ENCODE measurements around the gene RPS6KB1.
"Not testable (repeated sequence)": the region's sequence is repeated elsewhere in the genome, so short reads cannot be mapped to it uniquely, and the experiment has no call there.

Gene RPS6KB1

GRCh38 chr17:59892924-59893675 is at the start of gene RPS6KB1, which contains the start of gene TUBD1:
RPS6KB1 (plus strand) TSS chr17:59893121; CDS start chr17:59893185, 64 bp downstream.
TUBD1 (minus strand) TSS chr17:59892943; CDS start chr17:59891002, 1,941 bp downstream.
- DNase-seq (ENCODE audit: low spot score) = peak; percentile 100

DNA sequence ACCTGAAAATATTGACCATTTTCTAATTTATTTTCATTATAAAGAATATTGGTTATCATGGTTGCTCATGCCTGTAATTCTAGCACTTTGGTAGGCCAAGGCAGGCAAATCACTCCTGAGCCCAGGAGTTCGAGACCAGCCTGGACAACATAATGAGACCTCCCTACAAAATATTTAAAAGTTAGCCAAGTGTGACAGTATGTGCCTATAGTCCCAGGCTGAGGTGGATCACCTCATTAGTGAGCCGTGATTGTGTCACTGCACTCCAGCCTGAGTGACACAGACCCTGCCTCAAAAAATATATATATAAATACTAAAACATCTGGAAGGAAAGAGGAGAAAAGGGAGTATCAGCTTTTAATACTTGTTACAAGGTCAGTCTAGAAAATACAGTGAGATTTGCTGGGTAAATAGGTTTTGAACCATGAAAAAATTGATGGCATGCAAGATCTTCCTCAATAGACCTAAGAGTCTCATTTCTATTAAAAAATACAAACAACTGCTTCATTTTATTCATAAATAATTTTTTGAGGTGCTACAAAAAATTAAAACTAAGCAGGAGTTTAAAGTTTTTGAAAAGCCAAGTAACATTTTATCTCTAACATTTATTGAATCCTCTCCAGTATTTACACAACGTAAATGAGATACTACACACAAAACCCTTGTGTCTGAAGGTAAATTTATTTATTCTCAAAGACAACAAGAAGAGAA is 47.9 kb upstream of the RPS6KB1 start:
- no peak for DNase-seq (ENCODE audit: low spot score)

- DNase-seq (ENCODE audit: low spot score) = no peak
These were observed 47.1 kb upstream of the RPS6KB1 start for GRCh38 chr17:59845595-59846393.

- no peak for DNase-seq (ENCODE audit: low spot score)
These were observed 46.3 kb upstream of the RPS6KB1 start for GRCh38 chr17:59846394-59847165.

GRCh38 chr17:59848385-59848668 is 44.6 kb upstream of the RPS6KB1 start:
- no peak for DNase-seq (ENCODE audit: low spot score)

- DNase-seq (ENCODE audit: low spot score) = no peak
These were observed 44.1 kb upstream of the RPS6KB1 start for GRCh38 chr17:59848778-59849177.

DNA sequence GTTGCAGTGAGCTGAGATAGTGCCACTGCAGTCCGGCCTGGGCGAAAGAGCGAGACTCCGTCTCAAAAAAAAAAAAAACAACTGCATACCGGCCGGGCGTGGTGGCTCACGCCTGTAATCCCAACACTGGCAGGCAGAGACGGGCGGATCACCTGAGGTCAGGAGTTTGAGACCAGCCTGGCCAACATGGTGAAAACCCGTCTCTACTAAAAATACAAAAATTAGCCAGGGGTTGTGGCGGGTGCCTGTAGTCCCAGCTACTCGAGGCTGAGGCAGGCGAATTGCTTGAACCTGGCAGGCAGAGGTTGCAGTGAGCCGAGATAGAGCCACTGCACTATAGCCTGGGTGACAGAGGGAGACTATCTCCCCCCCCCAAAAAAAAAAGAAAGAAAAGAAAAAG is 42.6 kb upstream of the RPS6KB1 start:
- DNase-seq (ENCODE audit: low spot score) = not testable (repeated sequence)

DNA sequence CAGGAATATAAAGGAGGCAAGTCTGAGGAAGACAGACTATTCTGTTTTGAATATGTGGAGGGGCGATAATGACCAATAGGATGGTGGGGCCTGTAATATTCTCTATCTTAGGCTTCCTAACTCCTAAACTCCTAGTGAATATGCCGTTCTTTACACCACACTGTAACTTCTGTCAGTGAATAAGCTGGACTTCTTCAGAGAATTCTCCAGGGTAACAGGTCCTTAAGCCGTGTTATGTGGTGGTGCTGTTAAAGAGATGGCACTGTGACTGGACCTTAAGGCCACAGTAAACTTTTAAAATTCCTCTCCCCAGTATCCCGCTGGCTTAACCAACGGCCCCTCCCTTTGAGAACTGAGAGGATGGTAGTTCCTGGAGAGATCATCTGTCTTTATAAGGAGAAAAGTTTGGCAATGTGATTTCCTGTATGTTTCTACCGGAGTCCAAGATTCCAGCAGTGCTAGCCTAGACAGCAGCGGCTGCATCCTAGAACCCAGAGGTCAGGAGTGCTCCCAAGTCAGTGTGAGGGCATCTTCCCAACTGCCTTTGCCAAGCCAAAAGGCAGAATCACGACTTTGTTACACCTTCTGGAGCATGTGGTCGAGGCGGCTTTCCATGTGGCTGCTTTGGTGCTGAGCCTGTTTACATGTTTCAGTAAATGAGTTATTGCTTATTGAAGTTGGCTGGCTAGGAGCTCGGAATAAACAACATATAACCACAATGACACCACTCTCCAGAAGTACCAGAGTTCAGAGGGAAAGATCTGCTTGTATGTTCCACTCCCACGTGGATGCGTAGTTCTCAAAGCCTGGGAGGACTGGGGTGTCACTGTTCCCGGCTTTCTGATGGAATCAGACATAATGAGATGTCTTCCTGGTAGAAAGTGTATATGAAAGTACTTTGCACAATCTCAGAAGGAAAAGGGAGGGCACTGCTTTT is 41.2 kb upstream of the RPS6KB1 start:
- no peak for DNase-seq (ENCODE audit: low spot score)

- not testable (repeated sequence) for DNase-seq (ENCODE audit: low spot score)
These were observed 40.1 kb upstream of the RPS6KB1 start for GRCh38 chr17:59852847-59853167.

GRCh38 chr17:59853168-59853918 is 39.6 kb upstream of the RPS6KB1 start:
- no peak for DNase-seq (ENCODE audit: low spot score)

GRCh38 chr17:59853919-59854729 is 38.8 kb upstream of the RPS6KB1 start:
- not testable (repeated sequence) for DNase-seq (ENCODE audit: low spot score)

- DNase-seq (ENCODE audit: low spot score) = no peak
These were observed 35.8 kb upstream of the RPS6KB1 start for GRCh38 chr17:59856859-59857794.

DNA sequence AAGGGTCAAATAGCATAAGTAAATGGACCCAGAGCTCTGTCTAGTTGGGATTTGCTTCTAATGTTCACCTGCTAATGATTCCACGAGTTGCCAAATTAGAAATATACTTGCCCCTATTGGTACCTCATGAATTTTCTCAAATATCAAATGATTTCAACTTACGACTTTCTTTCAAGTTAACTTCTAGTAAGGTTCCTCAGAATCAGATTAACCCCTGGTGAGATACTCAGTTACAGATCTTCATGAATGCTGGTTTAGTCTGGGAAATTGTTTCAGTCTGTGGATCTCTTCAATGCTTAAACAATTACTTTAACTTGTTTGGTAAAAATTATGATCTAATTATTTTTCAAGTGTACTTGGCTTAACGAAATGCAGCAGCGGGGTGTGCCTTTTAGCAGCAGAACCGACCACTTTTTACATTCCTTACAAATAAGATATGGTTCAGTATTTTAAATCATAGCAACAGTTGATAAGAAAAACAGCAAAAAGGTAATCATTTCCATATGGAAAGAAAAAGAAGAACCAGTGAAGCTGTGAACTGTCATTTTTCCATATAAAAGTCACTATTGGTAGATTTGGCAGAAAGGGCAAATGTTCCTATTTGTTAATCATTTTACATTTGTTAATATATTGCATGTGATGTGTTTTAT is 34.6 kb upstream of the RPS6KB1 start:
- DNase-seq (ENCODE audit: low spot score) = no peak

GRCh38 chr17:59858932-59859331 is 34.0 kb upstream of the RPS6KB1 start:
- DNase-seq (ENCODE audit: low spot score) = no peak

GRCh38 chr17:59859444-59860025 is 33.4 kb upstream of the RPS6KB1 start:
- peak; percentile 25 for DNase-seq (ENCODE audit: low spot score)

DNA sequence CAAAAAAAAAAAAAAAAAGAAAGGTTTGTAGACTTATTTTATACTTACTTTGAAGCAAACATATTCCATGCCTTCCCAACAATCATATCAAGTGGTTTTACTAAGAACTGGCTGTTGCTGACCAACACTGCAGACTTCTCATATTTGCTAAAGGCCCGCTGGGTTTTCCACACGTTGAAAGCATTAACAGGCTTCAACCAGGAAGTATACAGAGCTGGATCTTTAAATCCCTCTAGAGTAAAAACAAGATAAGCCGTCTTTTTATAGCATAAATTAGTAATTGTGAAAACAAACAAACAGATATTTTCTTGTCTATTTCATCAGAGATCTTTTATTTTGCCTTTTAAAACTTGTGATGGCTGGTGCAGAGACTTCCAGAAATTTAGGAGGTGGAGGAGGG is 29.3 kb upstream of the RPS6KB1 start:
- no peak for DNase-seq (ENCODE audit: low spot score)

- DNase-seq (ENCODE audit: low spot score) = no peak
These were observed 23.0 kb upstream of the RPS6KB1 start for GRCh38 chr17:59869941-59870218.

DNA sequence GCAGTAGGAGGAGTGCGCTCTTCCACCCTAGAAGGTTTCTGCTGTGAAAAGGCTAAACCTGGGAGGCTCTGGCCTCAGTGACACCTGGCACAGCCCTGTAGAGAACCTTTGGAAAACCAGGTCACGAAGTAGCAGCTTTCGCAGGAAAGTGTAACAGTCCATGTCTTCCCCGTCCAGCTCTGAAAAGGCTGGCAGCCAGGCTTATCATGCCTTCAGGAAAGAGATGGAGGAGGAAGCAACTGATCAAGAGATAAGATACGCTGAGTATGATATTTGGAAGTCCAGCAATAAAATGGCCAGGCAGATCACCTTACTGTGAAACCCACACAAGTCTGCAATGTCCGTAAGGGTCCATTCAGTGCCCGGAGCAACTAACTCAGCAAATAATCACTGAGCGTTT is 22.4 kb upstream of the RPS6KB1 start:
- no peak for DNase-seq (ENCODE audit: low spot score)

All from hematopoietic multipotent progenitor cell treated with erythropoietin and hydrocortisone succinate and interleukin-3 and kit ligand, for 17 days (in vitro differentiated cells).